ENCODE measurements around the gene INPP5D. TPM values are rescaled to one million over a fixed set of nuclear protein-coding genes. Genes with fewer than 3 reads are reported as not detected.

The INPP5D gene
- total and polyA plus RNA-seq, 2 of the 8 experiments (the other 6 are each of a cell fraction or from before 2014, with no cell fraction given): 4.5 to 7.1 TPM

DNA sequence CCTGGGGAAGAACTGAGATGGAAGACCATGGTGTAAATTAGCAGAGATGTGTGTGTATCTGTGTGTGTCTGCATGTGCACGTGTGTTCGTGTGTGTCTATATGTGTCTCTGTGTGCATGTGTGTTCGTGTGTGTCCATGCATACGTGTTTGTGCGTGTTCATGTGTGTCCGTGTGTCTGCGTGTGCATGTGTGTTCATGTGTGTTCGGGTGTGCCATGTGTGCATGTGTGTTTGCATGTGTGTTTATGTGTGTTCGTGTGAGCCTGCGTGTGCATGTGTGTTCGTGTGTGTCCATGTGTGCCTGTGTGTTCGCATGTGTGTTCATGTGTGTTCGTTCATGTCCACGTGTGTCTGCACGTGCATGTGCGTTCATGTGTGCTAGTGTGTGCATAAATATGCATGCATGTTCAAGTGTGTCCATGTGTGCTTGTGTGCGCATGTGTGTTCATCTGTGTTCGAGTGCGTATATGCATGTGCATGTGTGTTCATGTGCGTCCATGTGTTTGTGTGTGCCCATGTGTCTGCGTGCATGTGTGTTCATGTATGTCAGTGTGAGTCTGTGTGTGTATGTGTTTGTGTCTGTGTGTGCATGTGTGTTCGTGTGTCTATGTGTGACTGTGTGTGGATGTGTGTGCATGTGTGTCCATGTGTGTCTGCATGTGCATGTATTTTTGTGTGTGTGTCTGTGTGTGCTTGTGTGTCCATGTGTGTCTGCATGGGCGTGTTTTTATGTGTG lies 24.5 kb upstream of the INPP5D start (continued):
- TF ChIP-seq CBX8 (IDR thresholded peaks at IDR 0.05; ENCODE audit: borderline replicate concordance, low read depth, low read length) (no peak), USF2 (IDR thresholded peaks at IDR 0.05; ENCODE audit: low read length) (no peak), YY1 (IDR thresholded peaks at IDR 0.05; ENCODE audit: low read depth, low read length) (no peak), CHD1 (IDR thresholded peaks at IDR 0.05; ENCODE audit: low read depth, low read length) (no peak), KDM5A (IDR thresholded peaks at IDR 0.05; ENCODE audit: low read length) (no peak), ASH2L (IDR thresholded peaks at IDR 0.05; ENCODE audit: low read length) (no peak), RBBP5 (IDR thresholded peaks at IDR 0.05; ENCODE audit: borderline replicate concordance, low read depth, low read length) (no peak), HDAC6 (IDR thresholded peaks at IDR 0.05; ENCODE audit: low read depth, low read length) (no peak), TAF7 (optimal IDR thresholded peaks at IDR 0.05; ENCODE audit: borderline replicate concordance, low read depth, low read length) (no peak), GTF2F1 (IDR thresholded peaks at IDR 0.05; ENCODE audit: borderline replicate concordance, low read depth, low read length) (no peak)

All from H1 (cell line).